ENCODE results near the gene CHN2. TPM values are rescaled to one million over a fixed set of nuclear protein-coding genes. Genes with fewer than 3 reads are reported as not detected.

The CHN2 gene
- total RNA-seq, 1 donor from 2014 or later = 6.6 TPM

GRCh38 chr7:29424984-29425309 lies 230.4 kb downstream of the CHN2 start:
- no peak overlapping the region for H3K27ac ChIP-seq
- H3K9me3 Mint-ChIP-seq = no peaks in the 10 kb centered on the region
- no peaks in the 10 kb centered on the region for H3K36me3 ChIP-seq

GRCh38 chr7:29426587-29426986 lies 232.0 kb downstream of the CHN2 start:
- H3K9ac ChIP-seq = no peak overlapping the region
- Mint-ChIP-seq H3K27ac (no peak overlapping the region), H3K27me3 (ENCODE audit: insufficient read depth, low read depth) (peaks cover 2% of the 10 kb centered on the region), H3K9me3 (no peaks in the 10 kb centered on the region), H3K4me1 (no peaks in the 10 kb centered on the region), H3K36me3 (no peaks in the 10 kb centered on the region), H3K4me3 (no peak overlapping the region)
- H3K9me3 ChIP-seq (ENCODE audit: low read depth) = no peaks in the 10 kb centered on the region
- H4K20me1 ChIP-seq (ENCODE audit: low read depth) = no peaks in the 10 kb centered on the region
- TF ChIP-seq CTCF (IDR thresholded peaks at IDR 0.05) = no peak
- TF ChIP-seq EZH2 (IDR thresholded peaks at IDR 0.05) = no peak
- TF ChIP-seq EZH2phosphoT487 (IDR thresholded peaks at IDR 0.05) = no peak
- no peak overlapping the region for H3K27ac ChIP-seq
- no peak overlapping the region for H2AFZ ChIP-seq (replicated peaks)
- no peaks in the 10 kb centered on the region for H3K36me3 ChIP-seq
- no peaks in the 10 kb centered on the region for H3K27me3 ChIP-seq
- DNase-seq (ENCODE audit: low spot score) = no peak
- H3K4me2 ChIP-seq = no peak overlapping the region
- no peaks in the 10 kb centered on the region for H3K4me1 ChIP-seq
- no peaks in the 10 kb centered on the region for H3F3A ChIP-seq (ENCODE audit: low read depth)
- H3K79me2 ChIP-seq (ENCODE audit: low read depth) = no peaks in the 10 kb centered on the region
- no peak overlapping the region for H3K4me3 ChIP-seq

More at GRCh38 chr7:29424984-29425309, 230.4 kb downstream of the CHN2 start:
- Mint-ChIP-seq H3K36me3 (no peaks in the 10 kb centered on the region), H3K27ac (peak overlapping the region; percentile 18), H3K4me1 (no peaks in the 10 kb centered on the region), H3K4me3 (no peak overlapping the region), H3K27me3 (ENCODE audit: insufficient read depth, low read depth) (peaks cover 2% of the 10 kb centered on the region)
- no peak for DNase-seq (ENCODE audit: low spot score)
- no peaks in the 10 kb centered on the region for H3K79me2 ChIP-seq (ENCODE audit: low read depth)
- H3K4me3 ChIP-seq = no peak overlapping the region
- H2AFZ ChIP-seq (replicated peaks) = no peak overlapping the region
- H3K4me1 ChIP-seq = no peaks in the 10 kb centered on the region
- no peaks in the 10 kb centered on the region for H3F3A ChIP-seq (ENCODE audit: low read depth)
- no peaks in the 10 kb centered on the region for H4K20me1 ChIP-seq (ENCODE audit: low read depth)
- H3K27me3 ChIP-seq = no peaks in the 10 kb centered on the region
- no peak overlapping the region for H3K4me2 ChIP-seq
- no peak overlapping the region for H3K9ac ChIP-seq
- H3K9me3 ChIP-seq (ENCODE audit: low read depth) = no peaks in the 10 kb centered on the region
- TF ChIP-seq EZH2phosphoT487 (IDR thresholded peaks at IDR 0.05) = no peak

GRCh38 chr7:29429401-29429800 lies 234.8 kb downstream of the CHN2 start:
- no peaks in the 10 kb centered on the region for H4K20me1 ChIP-seq (ENCODE audit: low read depth)
- no peaks in the 10 kb centered on the region for H3K9me3 ChIP-seq (ENCODE audit: low read depth)
- H3K27me3 Mint-ChIP-seq (ENCODE audit: insufficient read depth, low read depth) = peaks cover 3% of the 10 kb centered on the region
- no peaks in the 10 kb centered on the region for H3K79me2 ChIP-seq (ENCODE audit: low read depth)
- no peaks in the 10 kb centered on the region for H3K36me3 Mint-ChIP-seq
- H3K4me1 Mint-ChIP-seq = no peaks in the 10 kb centered on the region
- no peak overlapping the region for H3K4me2 ChIP-seq
- no peak overlapping the region for H3K27ac ChIP-seq
- no peak overlapping the region for H3K4me3 Mint-ChIP-seq
- no peak for DNase-seq (ENCODE audit: low spot score)
- H3K4me3 ChIP-seq = no peak overlapping the region
- no peak overlapping the region for H3K9ac ChIP-seq
- no peaks in the 10 kb centered on the region for H3K36me3 ChIP-seq
- no peak overlapping the region for H3K27ac Mint-ChIP-seq
- no peaks in the 10 kb centered on the region for H3F3A ChIP-seq (ENCODE audit: low read depth)
- peaks cover 2% of the 10 kb centered on the region for H3K9me3 Mint-ChIP-seq
- H3K27me3 ChIP-seq = no peaks in the 10 kb centered on the region
- TF ChIP-seq EZH2 (IDR thresholded peaks at IDR 0.05) (no peak), EZH2phosphoT487 (IDR thresholded peaks at IDR 0.05) (no peak), CTCF (IDR thresholded peaks at IDR 0.05) (no peak)
- no peak overlapping the region for H2AFZ ChIP-seq (replicated peaks)
- no peaks in the 10 kb centered on the region for H3K4me1 ChIP-seq

- H3K4me3 ChIP-seq = no peak overlapping the region
- Mint-ChIP-seq H3K9me3 (peaks cover 2% of the 10 kb centered on the region), H3K4me1 (no peaks in the 10 kb centered on the region), H3K27ac (no peak overlapping the region), H3K27me3 (ENCODE audit: insufficient read depth, low read depth) (peaks cover 3% of the 10 kb centered on the region), H3K36me3 (no peaks in the 10 kb centered on the region), H3K4me3 (no peak overlapping the region)
- no peak for DNase-seq (ENCODE audit: low spot score)
- no peaks in the 10 kb centered on the region for H3K27me3 ChIP-seq
- no peak overlapping the region for H3K27ac ChIP-seq
- no peak overlapping the region for H3K9ac ChIP-seq
- no peaks in the 10 kb centered on the region for H3K79me2 ChIP-seq (ENCODE audit: low read depth)
- H3K4me1 ChIP-seq = no peaks in the 10 kb centered on the region
- H3K9me3 ChIP-seq (ENCODE audit: low read depth) = no peaks in the 10 kb centered on the region
- TF ChIP-seq EZH2phosphoT487 (IDR thresholded peaks at IDR 0.05) = no peak
- TF ChIP-seq EZH2 (IDR thresholded peaks at IDR 0.05) = no peak
- no peaks in the 10 kb centered on the region for H4K20me1 ChIP-seq (ENCODE audit: low read depth)
- H3K4me2 ChIP-seq = no peak overlapping the region
- H3K36me3 ChIP-seq = no peaks in the 10 kb centered on the region
- H3F3A ChIP-seq (ENCODE audit: low read depth) = no peaks in the 10 kb centered on the region
- H2AFZ ChIP-seq (replicated peaks) = no peak overlapping the region
Observed at GRCh38 chr7:29430279-29430949, 235.8 kb downstream of the CHN2 start.
